Activated CD4-positive, alpha-beta T cell treated with anti-CD3 and anti-CD28 coated beads, Interleukin-2, amount 50 U/mL, for 48 hours (primary cell): ENCODE results near the gene COQ8B.

Experiments
- DNase-seq, 2 experiments: peaks; one replicate each; pipeline ENCODE4 v3.0.0-alpha.2; 2020

COQ8B gene

GRCh38 chr19:40717325-40717879 is 716 bp upstream of the COQ8B start:
- no peak for DNase-seq

- peak; percentile 68 to 80 for DNase-seq
Measured at GRCh38 chr19:40716031-40716481, 630 bp downstream of the COQ8B start.

GRCh38 chr19:40714441-40715299 is 2.0 kb downstream of the COQ8B start:
- peak; percentile 94 to 96 for DNase-seq

- no peak for DNase-seq
Measured at GRCh38 chr19:40713939-40714338, 2.7 kb downstream of the COQ8B start.

GRCh38 chr19:40709817-40710216 is 6.9 kb downstream of the COQ8B start:
- DNase-seq = no peak

- DNase-seq = no peak
Measured at GRCh38 chr19:40707615-40708014, 9.1 kb downstream of the COQ8B start.

- no peak for DNase-seq
Measured at GRCh38 chr19:40705950-40706619, 10.6 kb downstream of the COQ8B start.

GRCh38 chr19:40705362-40705651 is 11.4 kb downstream of the COQ8B start:
- DNase-seq = no peak

- DNase-seq = no peak
Measured at GRCh38 chr19:40704491-40705361, 12.0 kb downstream of the COQ8B start.

GRCh38 chr19:40703029-40703755 is 13.5 kb downstream of the COQ8B start:
- no peak for DNase-seq

- no peak for DNase-seq
Measured at GRCh38 chr19:40702337-40703012, 14.2 kb downstream of the COQ8B start.

GRCh38 chr19:40701758-40702157 is 14.9 kb downstream of the COQ8B start:
- DNase-seq = no peak

GRCh38 chr19:40700083-40700482 is 16.6 kb downstream of the COQ8B start:
- no peak for DNase-seq

GRCh38 chr19:40697007-40697406 is 19.7 kb downstream of the COQ8B start:
- DNase-seq = no peak

GRCh38 chr19:40695881-40696280 is 20.8 kb downstream of the COQ8B start:
- DNase-seq = no peak

- DNase-seq = no peak
Measured at GRCh38 chr19:40693896-40694295, 22.8 kb downstream of the COQ8B start.

GRCh38 chr19:40693150-40693788 is 23.4 kb downstream of the COQ8B start:
- DNase-seq = no peak

GRCh38 chr19:40692212-40692551 is 24.5 kb downstream of the COQ8B start:
- DNase-seq = no peak

- peak; percentile 16 to 19 for DNase-seq
Measured at GRCh38 chr19:40691421-40692211, 25.1 kb downstream of the COQ8B start.

- peak; percentile 90 to 91 for DNase-seq
Measured at GRCh38 chr19:40690693-40691420, 25.8 kb downstream of the COQ8B start.
